Mesodermal cell (in vitro differentiated cells): ENCODE data around the gene XDH.

Experiments used
- H3K27ac ChIP-seq: 2 replicates; pipeline ENCODE4 v1.7.0; 2013; ENCODE audit warnings: mild to moderate bottlenecking, low read depth, low read length, moderate library complexity; ENCODE audit not compliant: severe bottlenecking
- H3K36me3 ChIP-seq: 2 replicates; pipeline ENCODE4 v1.7.1; 2013; ENCODE audit warnings: mild to moderate bottlenecking, low read length, moderate library complexity; ENCODE audit not compliant: control insufficient read depth, insufficient read depth
- H3K4me1 ChIP-seq: one replicate; pipeline ENCODE4 v1.7.1; 2013; ENCODE audit warnings: mild to moderate bottlenecking, low read length; ENCODE audit not compliant: insufficient read depth, control insufficient read depth, poor library complexity, severe bottlenecking
- H3K4me3 ChIP-seq: 2 replicates; pipeline ENCODE4 v1.7.0; 2013; ENCODE audit warnings: low read length, control low read depth, mild to moderate bottlenecking; ENCODE audit not compliant: insufficient read depth, poor library complexity, severe bottlenecking; ENCODE audit errors: extremely low read depth
- H3K9me3 ChIP-seq: 2 replicates; pipeline ENCODE4 v1.7.1; 2013; ENCODE audit warnings: mild to moderate bottlenecking, low read length, moderate library complexity; ENCODE audit not compliant: control insufficient read depth
- WGBS, 2 experiments: methylation state at CpG; one replicate each; pipeline ENCODE4 v1.1.5; 2013; ENCODE audit warnings: missing lambda C conversion rate in 2 of 2; ENCODE audit not compliant: insufficient coverage in 2 of 2; 5-methylcytosine and 5-hydroxymethylcytosine counted together

XDH gene

DNA sequence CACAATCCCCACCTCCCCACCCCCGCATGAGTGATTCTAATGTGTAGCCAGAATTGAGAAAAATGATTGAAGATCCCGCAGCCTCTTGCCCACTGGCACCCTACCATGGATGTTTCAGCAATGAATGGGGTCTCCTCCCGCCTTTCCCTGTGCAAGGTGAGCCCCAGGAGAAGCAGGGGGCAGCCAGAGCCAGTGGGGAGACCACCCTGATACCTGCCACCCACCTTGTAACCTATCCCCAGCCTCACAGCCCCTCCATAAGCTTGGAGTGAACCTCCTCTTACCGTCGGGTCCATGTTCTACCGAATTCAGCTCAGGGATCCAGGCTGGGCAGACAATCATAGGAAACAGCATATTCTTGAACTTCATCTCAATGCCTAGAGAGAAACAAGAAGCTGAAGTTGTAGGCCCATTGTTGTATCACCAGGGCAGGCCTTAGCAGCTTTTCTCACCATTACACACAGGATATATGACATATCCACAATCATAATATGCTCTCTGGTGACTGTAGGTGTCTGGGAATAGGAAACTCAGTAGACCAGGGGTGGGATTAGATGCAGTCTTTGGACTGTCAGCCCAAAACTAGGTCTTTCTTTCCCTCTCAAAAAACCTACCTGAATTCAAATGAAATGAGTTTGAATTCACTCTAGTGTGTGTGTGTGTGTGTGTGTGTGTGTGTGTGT lies 30.9 kb downstream of the XDH start:
- Histone ChIP-seq H3K4me1 (peaks cover 35% of the 10 kb centered on the region), H3K9me3 (no peaks in the 10 kb centered on the region), H3K4me3 (no peak overlapping the region), H3K27ac (peak overlapping the region; percentile 78), H3K36me3 (no peaks in the 10 kb centered on the region)
- 92 to 94% methylated on average over 3 to 5 of the region's 6 CpGs for WGBS, 2 experiments

GRCh38 chr2:31382452-31383120 lies 32.0 kb downstream of the XDH start:
- Histone ChIP-seq H3K27ac (no peak overlapping the region), H3K4me3 (no peak overlapping the region), H3K9me3 (no peaks in the 10 kb centered on the region), H3K4me1 (peaks cover 35% of the 10 kb centered on the region), H3K36me3 (no peaks in the 10 kb centered on the region)
- WGBS, 2 experiments: 91 to 93% methylated on average over 6 to 7 of the region's 8 CpGs

- no peaks in the 10 kb centered on the region for H3K36me3 ChIP-seq
- H3K9me3 ChIP-seq: no peaks in the 10 kb centered on the region
- no peak overlapping the region for H3K4me3 ChIP-seq
- no peak overlapping the region for H3K27ac ChIP-seq
- peaks cover 35% of the 10 kb centered on the region for H3K4me1 ChIP-seq
- 92 to 96% methylated on average over 6 of the region's 6 CpGs for WGBS, 2 experiments
These were observed 32.9 kb downstream of the XDH start for GRCh38 chr2:31381601-31382000.

- H3K4me1 ChIP-seq: peaks cover 32% of the 10 kb centered on the region
- no peak overlapping the region for H3K4me3 ChIP-seq
- H3K9me3 ChIP-seq: no peaks in the 10 kb centered on the region
- H3K36me3 ChIP-seq: no peaks in the 10 kb centered on the region
- WGBS, 2 experiments: 83 to 91% methylated on average over 3 of the region's 3 CpGs
- no peak overlapping the region for H3K27ac ChIP-seq
These were observed 34.3 kb downstream of the XDH start for GRCh38 chr2:31380243-31380642.

DNA sequence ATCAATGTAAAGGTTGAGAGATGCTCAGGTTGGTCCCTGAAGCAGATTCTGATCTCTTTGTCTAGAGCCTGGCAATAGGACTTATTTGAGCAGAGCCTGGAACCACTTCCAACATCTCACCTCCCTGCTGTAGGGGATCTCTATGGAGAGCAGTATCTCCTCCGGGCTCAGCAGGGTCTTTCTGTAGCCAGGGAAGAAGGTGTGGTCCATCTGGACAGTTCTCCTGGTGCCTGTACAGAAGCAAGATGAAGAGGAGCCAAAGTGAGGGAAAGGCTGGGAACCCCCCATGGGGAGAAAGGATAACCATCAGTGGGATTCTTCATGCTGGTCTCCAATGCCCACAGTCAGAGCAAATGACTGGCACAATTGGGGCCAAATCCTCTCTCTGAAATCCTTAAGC lies 34.8 kb downstream of the XDH start:
- Histone ChIP-seq H3K4me3 (no peak overlapping the region), H3K36me3 (no peaks in the 10 kb centered on the region), H3K9me3 (no peaks in the 10 kb centered on the region), H3K27ac (no peak overlapping the region), H3K4me1 (peaks cover 27% of the 10 kb centered on the region)
- WGBS, 2 experiments: 100% methylated on average over 1 of the region's 1 CpG; no CpG with 5 or more reads in 1 of the 2 experiments

DNA sequence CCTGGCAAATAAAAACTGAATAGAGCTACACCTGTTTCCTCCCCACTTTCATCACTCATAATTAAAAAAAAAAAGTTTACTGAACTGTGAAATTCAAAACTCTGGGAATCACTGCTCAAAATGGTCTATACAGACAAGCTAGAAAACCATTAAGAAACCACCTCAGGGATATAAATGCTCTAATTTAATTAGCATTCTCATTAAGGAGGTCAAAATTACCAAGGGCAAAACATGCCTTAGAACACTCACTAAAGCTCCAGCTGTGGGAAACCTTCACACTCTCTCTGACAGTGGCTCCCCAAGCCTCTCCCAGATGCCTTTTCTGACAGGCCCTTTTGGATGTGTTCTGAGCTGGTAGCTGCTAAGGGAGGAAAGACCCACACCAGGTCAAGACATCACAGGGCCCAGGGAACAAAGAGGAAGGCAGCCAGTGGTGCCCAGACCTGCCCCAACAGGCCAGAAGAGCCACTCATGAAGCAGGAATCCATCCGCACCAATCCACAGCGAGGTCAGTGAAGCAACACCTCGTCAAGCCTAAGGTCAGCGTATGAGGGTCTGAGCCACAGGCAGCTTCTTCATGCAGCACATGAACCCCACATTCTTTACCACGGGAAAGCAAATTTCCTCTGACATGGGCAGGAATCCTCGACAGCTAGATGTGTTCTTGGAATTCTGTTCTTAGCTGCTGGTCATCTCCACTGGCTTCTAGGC lies 35.6 kb downstream of the XDH start:
- no peak overlapping the region for H3K27ac ChIP-seq
- H3K9me3 ChIP-seq: no peaks in the 10 kb centered on the region
- WGBS, 2 experiments: 85 to 100% methylated on average over 1 to 6 of the region's 6 CpGs
- no peaks in the 10 kb centered on the region for H3K36me3 ChIP-seq
- H3K4me1 ChIP-seq: peaks cover 20% of the 10 kb centered on the region
- no peak overlapping the region for H3K4me3 ChIP-seq

GRCh38 chr2:31378389-31378788 lies 36.2 kb downstream of the XDH start:
- no peaks in the 10 kb centered on the region for H3K36me3 ChIP-seq
- H3K4me3 ChIP-seq: no peak overlapping the region
- H3K27ac ChIP-seq: no peak overlapping the region
- WGBS, 2 experiments: 86 to 100% methylated on average over 3 of the region's 3 CpGs
- H3K9me3 ChIP-seq: no peaks in the 10 kb centered on the region
- peaks cover 14% of the 10 kb centered on the region for H3K4me1 ChIP-seq

DNA sequence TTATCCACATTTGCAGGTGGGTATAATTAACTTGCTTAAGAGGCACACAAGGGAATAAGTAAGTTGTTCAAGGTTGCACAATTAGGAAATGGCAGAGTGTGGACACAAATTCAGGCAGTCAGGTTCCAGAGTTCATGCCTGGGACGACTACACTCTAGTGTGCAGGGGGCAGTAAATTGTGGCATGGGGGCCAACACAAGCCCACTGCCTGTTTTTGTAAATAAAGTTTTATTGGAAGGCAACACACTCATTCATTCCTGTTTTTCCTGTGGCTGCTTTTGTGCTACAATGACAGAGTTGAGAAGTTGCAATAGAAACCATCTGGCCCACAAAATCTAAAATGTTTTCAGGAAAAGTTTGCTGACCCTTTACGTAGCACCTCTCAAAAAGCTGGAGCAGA lies 41.4 kb downstream of the XDH start:
- no peaks in the 10 kb centered on the region for H3K4me1 ChIP-seq
- H3K27ac ChIP-seq: no peak overlapping the region
- H3K36me3 ChIP-seq: no peaks in the 10 kb centered on the region
- no peak overlapping the region for H3K4me3 ChIP-seq
- 93 to 94% methylated on average over 2 of the region's 2 CpGs for WGBS, 2 experiments
- H3K9me3 ChIP-seq: no peaks in the 10 kb centered on the region

- Histone ChIP-seq H3K4me1 (no peaks in the 10 kb centered on the region), H3K27ac (no peak overlapping the region)
These were observed 42.4 kb downstream of the XDH start for GRCh38 chr2:31372097-31372496.

GRCh38 chr2:31371691-31372090 lies 42.9 kb downstream of the XDH start:
- Histone ChIP-seq H3K36me3 (no peaks in the 10 kb centered on the region), H3K4me1 (no peaks in the 10 kb centered on the region), H3K4me3 (no peak overlapping the region), H3K27ac (no peak overlapping the region), H3K9me3 (no peaks in the 10 kb centered on the region)
- WGBS, 2 experiments: 80 to 81% methylated on average over 3 of the region's 3 CpGs

More at GRCh38 chr2:31372097-31372496, 42.4 kb downstream of the XDH start:
- Histone ChIP-seq H3K9me3 (no peaks in the 10 kb centered on the region), H3K4me3 (no peak overlapping the region), H3K36me3 (no peaks in the 10 kb centered on the region)
- 91 to 99% methylated on average over 10 of the region's 10 CpGs for WGBS, 2 experiments
